SU-DHL-6 (cell line): ENCODE data around the gene COBL.

Source experiments
- H2AFZ ChIP-seq: fragments of 200-600 bp; sonication (generic); 2 replicates; pipeline ENCODE4 v1.6.1; 2014; ENCODE audit warnings: low read depth, mild to moderate bottlenecking, moderate library complexity, mixed read lengths, antibody characterized with exemption, low read length; ENCODE audit not compliant: severe bottlenecking
- H3F3A ChIP-seq: fragments of 200-600 bp; shearing (Covaris generic); 2 replicates; pipeline ENCODE4 v1.6.0; 2016; ENCODE audit warnings: antibody characterized with exemption, mild to moderate bottlenecking; ENCODE audit not compliant: insufficient read depth
- H3K27ac ChIP-seq: fragments of 200-600 bp; sonication (generic); 2 replicates; pipeline ENCODE4 v1.5.1; 2016; ENCODE audit warnings: low read depth, mild to moderate bottlenecking, low read length, moderate library complexity, mixed read lengths
- H3K27me3 ChIP-seq: fragments of 200-600 bp; sonication (generic), shearing (Covaris generic); 2 replicates; pipeline ENCODE4 v1.6.0; 2014; ENCODE audit warnings: mild to moderate bottlenecking, low read length
- H3K36me3 ChIP-seq: fragments of 200-600 bp; sonication (generic); 2 replicates; pipeline ENCODE4 v1.6.1; 2014; ENCODE audit warnings: mild to moderate bottlenecking, low read length, mixed read lengths
- H3K4me2 ChIP-seq: fragments of 300-600, 200-600 bp; shearing (Covaris generic), sonication (generic); 2 replicates; pipeline ENCODE4 v1.6.0; 2014; ENCODE audit warnings: low read length, low read depth, mild to moderate bottlenecking; ENCODE audit not compliant: poor library complexity, severe bottlenecking
- H3K4me3 ChIP-seq: fragments of 200-600 bp; sonication (generic); 2 replicates; pipeline ENCODE4 v1.5.1; 2014; ENCODE audit warnings: antibody characterized with exemption, low read length, mild to moderate bottlenecking, mixed read lengths; ENCODE audit not compliant: insufficient read depth, poor library complexity, severe bottlenecking
- H3K79me2 ChIP-seq: fragments of 200-600 bp; sonication (generic); 2 replicates; pipeline ENCODE4 v1.6.1; 2014; ENCODE audit warnings: mild to moderate bottlenecking, low read length, moderate library complexity; ENCODE audit not compliant: insufficient read depth
- H3K9ac ChIP-seq: fragments of 200-600 bp; sonication (generic); 2 replicates; pipeline ENCODE4 v1.7.0; 2014; ENCODE audit warnings: mild to moderate bottlenecking, low read length
- H3K9me2 ChIP-seq: fragments of 200-600 bp; sonication (generic); replicated peaks from 2 replicates; pipeline ENCODE4 v1.6.1; 2014; ENCODE audit warnings: low read length; ENCODE audit not compliant: insufficient read depth
- H3K9me3 ChIP-seq: fragments of 200-600 bp; sonication (generic); 2 replicates; pipeline ENCODE4 v1.6.1; 2014; ENCODE audit warnings: low read length, mixed read lengths; ENCODE audit not compliant: insufficient read depth
- H4K20me1 ChIP-seq: fragments of 200-600 bp; sonication (generic); 2 replicates; pipeline ENCODE4 v1.6.1; 2014; ENCODE audit warnings: low read depth, mild to moderate bottlenecking, antibody characterized with exemption, low read length, moderate library complexity, mixed read lengths
- EZH2phosphoT487 ChIP-seq: fragments of 200-600 bp; sonication (generic), shearing (Covaris generic); conservative IDR thresholded peaks from 2 replicates; pipeline ENCODE4 v1.6.1; 2018; ENCODE audit warnings: mild to moderate bottlenecking, antibody characterized with exemption, low read length, moderate library complexity, mixed read lengths
- TF ChIP-seq, protein P1 (sequence below): fragments of 200-600 bp; sonication (generic); IDR thresholded peaks from one replicate; pipeline ENCODE4 v1.5.1; 2017; ENCODE audit warnings: antibody characterized with exemption, mild to moderate bottlenecking, low read length, moderate library complexity; ENCODE audit not compliant: insufficient read depth, poor library complexity, severe bottlenecking

The COBL gene

GRCh38 chr7:51038573-51038972 is 278.0 kb downstream of the COBL start:
- Histone ChIP-seq H3K9me3 (no peaks in the 10 kb centered on the region), H2AFZ (no peak overlapping the region), H3K27me3 (no peaks in the 10 kb centered on the region), H3K9me2 (no peaks in the 10 kb centered on the region), H3K4me2 (no peak overlapping the region), H3K27ac (no peak overlapping the region), H3K9ac (no peak overlapping the region), H4K20me1 (no peaks in the 10 kb centered on the region), H3K4me3 (no peak overlapping the region), H3K36me3 (no peaks in the 10 kb centered on the region), H3F3A (no peaks in the 10 kb centered on the region), H3K79me2 (no peaks in the 10 kb centered on the region)
- no peak for TF ChIP-seq EZH2phosphoT487
- TF ChIP-seq, protein P1, sequence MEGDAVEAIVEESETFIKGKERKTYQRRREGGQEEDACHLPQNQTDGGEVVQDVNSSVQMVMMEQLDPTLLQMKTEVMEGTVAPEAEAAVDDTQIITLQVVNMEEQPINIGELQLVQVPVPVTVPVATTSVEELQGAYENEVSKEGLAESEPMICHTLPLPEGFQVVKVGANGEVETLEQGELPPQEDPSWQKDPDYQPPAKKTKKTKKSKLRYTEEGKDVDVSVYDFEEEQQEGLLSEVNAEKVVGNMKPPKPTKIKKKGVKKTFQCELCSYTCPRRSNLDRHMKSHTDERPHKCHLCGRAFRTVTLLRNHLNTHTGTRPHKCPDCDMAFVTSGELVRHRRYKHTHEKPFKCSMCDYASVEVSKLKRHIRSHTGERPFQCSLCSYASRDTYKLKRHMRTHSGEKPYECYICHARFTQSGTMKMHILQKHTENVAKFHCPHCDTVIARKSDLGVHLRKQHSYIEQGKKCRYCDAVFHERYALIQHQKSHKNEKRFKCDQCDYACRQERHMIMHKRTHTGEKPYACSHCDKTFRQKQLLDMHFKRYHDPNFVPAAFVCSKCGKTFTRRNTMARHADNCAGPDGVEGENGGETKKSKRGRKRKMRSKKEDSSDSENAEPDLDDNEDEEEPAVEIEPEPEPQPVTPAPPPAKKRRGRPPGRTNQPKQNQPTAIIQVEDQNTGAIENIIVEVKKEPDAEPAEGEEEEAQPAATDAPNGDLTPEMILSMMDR = no peak

DNA sequence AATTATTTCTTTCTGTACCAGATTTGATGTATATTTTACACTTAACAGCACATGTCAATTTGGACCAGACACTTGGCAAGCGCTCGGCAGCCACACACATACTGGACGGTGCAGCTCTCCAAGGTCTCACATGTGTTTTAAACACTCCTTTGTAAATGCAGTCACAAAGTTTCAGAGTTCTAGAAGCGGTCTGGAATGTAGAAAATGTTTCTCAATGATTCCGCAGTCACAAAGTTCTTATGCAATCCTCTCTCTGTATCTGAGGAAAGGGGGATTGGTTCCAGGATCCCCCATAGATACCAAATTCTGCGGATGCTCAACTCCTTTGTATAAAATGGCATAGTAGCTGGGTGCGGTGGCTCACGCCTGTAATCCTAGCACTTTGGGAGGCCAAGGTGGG is 280.9 kb downstream of the COBL start:
- H2AFZ ChIP-seq = no peak overlapping the region
- no peak overlapping the region for H3K9ac ChIP-seq
- H3K27me3 ChIP-seq = no peaks in the 10 kb centered on the region
- no peak overlapping the region for H3K4me2 ChIP-seq
- no peaks in the 10 kb centered on the region for H3K9me2 ChIP-seq
- H3K36me3 ChIP-seq = no peaks in the 10 kb centered on the region
- TF ChIP-seq EZH2phosphoT487 = no peak
- TF ChIP-seq, protein P1 = no peak
- no peak overlapping the region for H3K27ac ChIP-seq
- H3F3A ChIP-seq = no peaks in the 10 kb centered on the region
- no peak overlapping the region for H3K4me3 ChIP-seq
- H3K9me3 ChIP-seq = no peaks in the 10 kb centered on the region
- no peaks in the 10 kb centered on the region for H3K79me2 ChIP-seq
- no peaks in the 10 kb centered on the region for H4K20me1 ChIP-seq

- H3K79me2 ChIP-seq = no peaks in the 10 kb centered on the region
- H3K27me3 ChIP-seq = no peaks in the 10 kb centered on the region
- H3K36me3 ChIP-seq = no peaks in the 10 kb centered on the region
- H3K27ac ChIP-seq = no peak overlapping the region
- H4K20me1 ChIP-seq = no peaks in the 10 kb centered on the region
- H3K4me2 ChIP-seq = no peak overlapping the region
- TF ChIP-seq, protein P1 = no peak
- no peak for TF ChIP-seq EZH2phosphoT487
- no peaks in the 10 kb centered on the region for H3K9me3 ChIP-seq
- no peaks in the 10 kb centered on the region for H3F3A ChIP-seq
- no peak overlapping the region for H3K9ac ChIP-seq
- H3K9me2 ChIP-seq = no peaks in the 10 kb centered on the region
- H2AFZ ChIP-seq = no peak overlapping the region
- H3K4me3 ChIP-seq = no peak overlapping the region
These were observed 281.9 kb downstream of the COBL start for GRCh38 chr7:51034521-51035264.
